HCT116 (cell line): ENCODE results near the gene HABP2. TPM values are rescaled to one million over a fixed set of nuclear protein-coding genes. Genes with fewer than 3 reads are reported as not detected.

Experiments used
- ATAC-seq: fragments of 200-7000 bp; cut with Tn5 transposase; 2 replicates; pipeline ENCODE4 v1.9.1; 2020; ENCODE audit warnings: mild to moderate bottlenecking, moderate library complexity
- BruUV-seq: library from RNA; stranded (reverse); fragments of 400-500 nt; replicated peaks from 2 replicates; lab custom pipeline; 2021; lab: Mats Ljungman, UMichigan
- CTCF ChIA-PET: fragments of 300-600 bp; sonication (Branson Sonifier 250); formaldehyde crosslinking; loops from one replicate; lab custom pipeline; 2021; ENCODE audit warnings: antibody characterized with exemption; lab: Charles Lee
- POLR2A ChIA-PET: fragments of 300-600, 350-600 bp; sonication (Branson Sonifier 250); formaldehyde crosslinking; loops from one replicate; lab custom pipeline; 2021; ENCODE audit warnings: antibody characterized with exemption; lab: Charles Lee
- RAD21 ChIA-PET, 2 experiments: fragments of 300-600 bp; sonication (Branson Sonifier 250); formaldehyde crosslinking; loops; one replicate each; lab custom pipeline; 2023; ENCODE audit warnings: low total read pairs in 2 of 2; ENCODE audit not compliant: uncharacterized antibody in 2 of 2, unreplicated experiment in 2 of 2, low non-redundant PET in 1 of 2; lab: Charles Lee
- DNase-seq: peaks from one replicate; pipeline ENCODE4 v3.0.0-alpha.2; 2010; ENCODE audit warnings: low read depth, low spot score
- H2AFZ ChIP-seq: fragments of 200-600 bp; shearing (Covaris generic), sonication (generic); 2 replicates; pipeline ENCODE4 v1.6.1; 2017; ENCODE audit warnings: low read depth, mixed run types, mixed read lengths, antibody characterized with exemption, low read length; ENCODE audit not compliant: poor library complexity, severe bottlenecking
- H3K27ac ChIP-seq: 2 replicates; pipeline ENCODE4 v1.5.1; 2012; ENCODE audit warnings: low read depth, low read length
- H3K27me3 ChIP-seq: fragments of 200-600 bp; sonication (generic); 2 replicates; pipeline ENCODE4 v1.6.1; 2016; ENCODE audit warnings: mixed run types, low read length, mixed read lengths; ENCODE audit not compliant: insufficient read depth
- H3K36me3 ChIP-seq, 2 experiments: fragments of 200-500 bp in 1 of 2; fragments of 200-600 bp in 1 of 2; sonication (Bioruptor generic) in 1 of 2; sonication (generic) in 1 of 2; 2 replicates each; pipeline versions ENCODE4 v1.5.1 to v1.6.1; 2014 to 2016; ENCODE audit warnings: low read length in 2 of 2, inconsistent platforms in 1 of 2, mixed read lengths in 1 of 2, mixed run types in 1 of 2; ENCODE audit not compliant: insufficient read depth in 2 of 2, control insufficient read depth in 1 of 2
- H3K4me1 ChIP-seq, 2 experiments: fragments of 200-600 bp in 1 of 2; sonication (generic) in 1 of 2; 2 replicates each; pipeline versions ENCODE4 v1.5.1 to v1.6.1; 2012 to 2017; ENCODE audit warnings: low read length in 2 of 2, inconsistent platforms in 1 of 2, mild to moderate bottlenecking in 1 of 2, mixed read lengths in 1 of 2, mixed run types in 1 of 2, moderate library complexity in 1 of 2; ENCODE audit not compliant: insufficient read depth in 2 of 2, control insufficient read depth in 1 of 2
- H3K4me2 ChIP-seq: fragments of 200-600 bp; sonication (generic); 2 replicates; pipeline ENCODE4 v1.6.1; 2017; ENCODE audit warnings: mixed run types, low read length, mixed read lengths
- H3K4me3 ChIP-seq, 2 experiments: fragments of 200-600 bp in 1 of 2; sonication (generic) in 1 of 2; replicated peaks in 1 of 2; 2 replicates each; pipeline ENCODE4 v1.5.1; 2011 to 2016; ENCODE audit warnings: low read length in 2 of 2, control low read depth in 1 of 2, low read depth in 1 of 2, mild to moderate bottlenecking in 1 of 2, mixed read lengths in 1 of 2, mixed run types in 1 of 2
- H3K79me2 ChIP-seq: fragments of 200-600 bp; sonication (generic); 2 replicates; pipeline ENCODE4 v1.6.1; 2017; ENCODE audit warnings: mild to moderate bottlenecking, mixed run types, low read length, moderate library complexity, mixed read lengths; ENCODE audit not compliant: insufficient read depth
- H3K9ac ChIP-seq: fragments of 200-600 bp; sonication (generic); 2 replicates; pipeline ENCODE4 v1.6.1; 2016; ENCODE audit warnings: low read length, mixed read lengths
- H3K9me2 ChIP-seq: fragments of 200-600 bp; sonication (generic), shearing (Covaris generic); 2 replicates; pipeline ENCODE4 v1.6.1; 2017; ENCODE audit warnings: mixed run types, mild to moderate bottlenecking, moderate library complexity; ENCODE audit not compliant: insufficient read depth
- H3K9me3 ChIP-seq, 2 experiments: fragments of 200-500 bp in 1 of 2; fragments of 200-600 bp in 1 of 2; sonication (Bioruptor generic) in 1 of 2; sonication (generic) in 1 of 2; 2 replicates each; pipeline ENCODE4 v1.6.1; 2014 to 2017; ENCODE audit warnings: low read length in 2 of 2, mixed read lengths in 2 of 2, inconsistent platforms in 1 of 2, low read depth in 1 of 2, mild to moderate bottlenecking in 1 of 2, mixed run types in 1 of 2, moderate library complexity in 1 of 2; ENCODE audit not compliant: control insufficient read depth in 1 of 2, insufficient read depth in 1 of 2
- H4K20me1 ChIP-seq: fragments of 200-600 bp; sonication (generic), shearing (Covaris generic); 2 replicates; pipeline ENCODE4 v1.6.1; 2017; ENCODE audit warnings: mixed run types, mild to moderate bottlenecking, moderate library complexity; ENCODE audit not compliant: insufficient read depth
- ATF3 ChIP-seq: IDR thresholded peaks from 2 replicates; pipeline ENCODE4 v1.6.1; 2012
- CBX3 ChIP-seq: IDR thresholded peaks from 2 replicates; pipeline ENCODE4 v1.6.1; 2012; ENCODE audit warnings: low read depth
- CEBPB ChIP-seq: IDR thresholded peaks from 2 replicates; pipeline ENCODE4 v1.6.1; 2012; ENCODE audit warnings: low read depth
- CTCF ChIP-seq, 3 experiments: fragments of 200-600 bp in 1 of 3; sonication (generic) in 1 of 3; IDR thresholded peaks in 2 of 3; conservative IDR thresholded peaks in 1 of 3; 2 replicates each; pipeline ENCODE4 v1.5.1; 2012 to 2017; ENCODE audit warnings: low read depth in 2 of 3, low read length in 2 of 3, antibody characterized with exemption in 1 of 3, borderline replicate concordance in 1 of 3, control low read depth in 1 of 3, mild to moderate bottlenecking in 1 of 3, mixed read lengths in 1 of 3, mixed run types in 1 of 3, moderate library complexity in 1 of 3; ENCODE audit not compliant: insufficient read depth in 1 of 3
- ELF1 ChIP-seq: IDR thresholded peaks from 2 replicates; pipeline ENCODE4 v1.6.1; 2012; ENCODE audit warnings: low read depth, borderline replicate concordance
- EZH2 ChIP-seq: fragments of 200-600 bp; sonication (generic); IDR thresholded peaks from 2 replicates; pipeline ENCODE4 v1.6.1; 2017; ENCODE audit warnings: antibody characterized with exemption, mixed run types
- FOSL1 ChIP-seq: IDR thresholded peaks from 2 replicates; pipeline ENCODE4 v1.6.1; 2012; ENCODE audit warnings: low read depth
- JUND ChIP-seq: IDR thresholded peaks from 2 replicates; pipeline ENCODE4 v1.6.1; 2012
- MAX ChIP-seq: IDR thresholded peaks from 2 replicates; pipeline ENCODE4 v1.6.1; 2012
- POLR2AphosphoS5 ChIP-seq: IDR thresholded peaks from 2 replicates; pipeline ENCODE4 v1.6.1; 2011; ENCODE audit warnings: mild to moderate bottlenecking, low read depth, low read length, moderate library complexity
- REST ChIP-seq: IDR thresholded peaks from 2 replicates; pipeline ENCODE4 v1.6.1; 2012; ENCODE audit warnings: low read depth
- SP1 ChIP-seq: IDR thresholded peaks from 2 replicates; pipeline ENCODE4 v1.6.1; 2012; ENCODE audit warnings: low read depth
- SRF ChIP-seq: IDR thresholded peaks from 2 replicates; pipeline ENCODE4 v1.6.1; 2012; ENCODE audit warnings: low read depth
- ZBTB33 ChIP-seq: IDR thresholded peaks from 2 replicates; pipeline ENCODE4 v1.6.1; 2011; ENCODE audit warnings: mild to moderate bottlenecking, low read length, moderate library complexity; ENCODE audit not compliant: insufficient replicate concordance; ENCODE audit errors: extremely low read depth
- ZFX ChIP-seq: fragments of 450-650 bp; IDR thresholded peaks from 2 replicates; pipeline ENCODE4 v1.6.1; 2017
- ZNF274 ChIP-seq: fragments of 200-500 bp; sonication (Bioruptor generic); IDR thresholded peaks from 2 replicates; pipeline ENCODE4 v1.6.1; 2014; ENCODE audit warnings: mild to moderate bottlenecking, low read depth, low read length, inconsistent platforms
- intact Hi-C: fragments of 100-400 bp; cut with micrococcal nuclease; formaldehyde crosslinking; loops from 2 replicates; pipeline ENCODE4 v1.10.0; 2022
- total RNA-seq: library from RNA; stranded (reverse); gene quantifications from one replicate; pipeline ENCODE4 v1.2.1, GENCODE V29; 2021; ENCODE audit not compliant: unreplicated experiment

HABP2 gene
- total RNA-seq, 1 experiment from 2014 or later: 0.20 TPM

- Histone ChIP-seq H3K4me2 (no peak overlapping the region), H3K9ac (no peak overlapping the region), H3K9me3 (no peaks in the 10 kb centered on the region), H3K9me2 (no peaks in the 10 kb centered on the region), H4K20me1 (no peaks in the 10 kb centered on the region), H2AFZ (no peak overlapping the region), H3K27me3 (no peaks in the 10 kb centered on the region), H3K27ac (no peak overlapping the region), H3K36me3 (no peaks in the 10 kb centered on the region), H3K79me2 (no peaks in the 10 kb centered on the region), H3K4me3 (no peak overlapping the region), H3K4me1 (peaks cover 6 to 12% of the 10 kb centered on the region in 2 experiments; a peak in 2 of 4 replicates)
- POLR2A ChIA-PET: no interaction called here
- RAD21 ChIA-PET: no interaction called here
- BruUV-seq: no TSS peak
- TF ChIP-seq CTCF (IDR thresholded peaks at IDR 0.05 in 2 of 3, conservative IDR thresholded peaks at IDR 0.05 in 1 of 3; ENCODE audit: borderline replicate concordance in 1 of 3, insufficient read depth in 1 of 3, low read depth in 2 of 3, low read length in 2 of 3) (no peak), ATF3 (no peak), ELF1 (no peak), ZNF274 (no peak), SP1 (no peak), CEBPB (no peak), FOSL1 (no peak), JUND (no peak), ZFX (no peak), ZBTB33 (no peak), MAX (no peak), SRF (no peak), CBX3 (no peak), POLR2AphosphoS5 (no peak), REST (no peak), EZH2 (no peak)
- ATAC-seq (no peak), DNase-seq (no peak)
- CTCF ChIA-PET: no interaction called here
- intact Hi-C loops: no loop called here
Observed at GRCh38 chr10:113538151-113538550, 14.7 kb upstream of the HABP2 start.
